Limb (tissue), 2 donors: Measurements from ENCODE around the gene ADRA2A.
A peak's percentile ranks its signal among the peaks of the same experiment; 100 is the strongest.

ENCODE experiments used
- DNase-seq, 2 donors: peaks; one replicate each; pipeline ENCODE4 v3.0.0-alpha.2; 2016; ENCODE audit errors: extremely low spot score in 2 of 2

ADRA2A gene

DNA sequence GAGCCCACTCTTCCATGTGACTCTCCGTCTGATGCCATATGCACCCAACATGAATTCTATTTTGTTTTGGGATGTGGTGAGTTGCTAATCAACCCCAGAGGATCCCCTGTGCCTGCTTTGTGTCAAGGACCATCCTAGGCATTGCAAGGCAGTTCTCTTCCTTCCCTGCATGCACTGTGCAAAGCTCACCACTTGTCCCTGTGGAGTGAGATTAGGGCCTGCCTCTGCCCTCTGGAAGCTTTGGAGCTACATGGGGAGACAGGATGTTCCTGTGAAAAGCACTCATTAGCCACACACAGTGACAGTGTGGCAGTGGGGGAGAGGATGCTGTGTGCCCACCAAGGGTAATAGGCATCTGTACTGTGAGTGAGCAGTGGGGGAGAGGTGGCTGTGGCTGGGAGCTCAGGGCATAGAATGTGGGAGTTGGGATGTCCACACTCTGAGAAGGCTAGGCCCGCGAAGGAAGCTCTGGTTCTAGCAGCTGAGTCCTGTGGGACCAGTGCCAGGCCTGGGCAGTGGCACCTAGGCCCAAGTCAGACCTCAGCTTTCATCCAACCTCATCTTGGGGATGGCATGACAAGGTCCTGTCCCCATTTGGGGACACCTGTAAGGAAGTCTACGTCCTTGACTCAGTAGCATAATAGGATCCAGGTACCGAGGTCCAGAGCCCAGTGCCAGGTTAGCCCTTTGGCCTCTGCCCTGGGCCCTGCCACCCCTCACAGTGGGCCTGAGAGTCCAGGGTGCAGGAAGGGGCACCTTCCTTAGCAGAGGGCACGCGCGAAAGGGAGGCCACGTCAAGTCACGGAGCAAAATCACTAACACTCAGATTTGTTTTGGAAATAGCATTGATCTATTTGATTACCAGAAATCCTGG lies 6.6 kb downstream of the ADRA2A start:
- DNase-seq = peak in 1 of 2 donors; percentile 14

DNA sequence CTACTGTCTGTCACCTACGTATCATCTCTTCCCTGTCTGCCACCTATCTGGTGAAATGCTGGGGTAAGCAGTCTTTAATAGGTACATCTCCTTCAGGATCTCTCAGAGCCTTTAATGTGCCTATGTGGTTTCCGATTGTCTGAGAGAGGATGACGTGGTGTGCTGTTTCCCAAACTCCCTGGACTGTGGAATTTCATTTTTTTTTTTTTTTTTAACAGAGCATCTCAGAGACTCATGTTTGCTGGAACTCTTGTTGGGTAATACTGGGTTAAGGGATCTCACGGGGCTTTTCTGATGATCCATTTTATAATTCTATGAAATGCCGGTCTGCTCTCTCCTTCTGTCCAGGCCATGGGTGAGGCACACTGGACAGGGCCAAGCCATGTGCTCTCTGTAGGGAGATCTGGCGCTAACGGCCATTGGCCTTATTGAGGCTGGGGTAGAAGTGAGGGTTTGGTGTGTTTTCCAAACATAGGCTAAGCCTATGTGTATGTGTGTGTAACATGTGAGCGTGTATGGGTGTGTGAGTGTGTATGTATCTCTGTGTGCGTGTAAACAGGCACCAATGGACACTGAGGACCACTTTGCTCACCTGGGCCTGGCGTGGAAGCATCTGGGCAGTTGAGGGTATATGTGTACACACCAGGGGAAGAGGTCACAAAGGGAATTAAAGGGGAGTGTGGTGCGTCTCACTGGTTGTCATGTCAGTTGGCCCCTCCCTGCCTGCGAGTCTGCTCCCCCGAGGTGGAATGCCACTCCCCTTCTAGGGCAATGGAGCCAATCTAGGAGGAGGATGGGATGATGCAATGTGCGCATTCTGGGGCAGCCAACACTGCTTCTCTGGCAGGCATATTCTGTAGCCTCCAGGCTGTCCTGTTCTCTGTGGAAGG lies 7.8 kb downstream of the ADRA2A start:
- peak in 1 of 2 donors; percentile 22 for DNase-seq

DNA sequence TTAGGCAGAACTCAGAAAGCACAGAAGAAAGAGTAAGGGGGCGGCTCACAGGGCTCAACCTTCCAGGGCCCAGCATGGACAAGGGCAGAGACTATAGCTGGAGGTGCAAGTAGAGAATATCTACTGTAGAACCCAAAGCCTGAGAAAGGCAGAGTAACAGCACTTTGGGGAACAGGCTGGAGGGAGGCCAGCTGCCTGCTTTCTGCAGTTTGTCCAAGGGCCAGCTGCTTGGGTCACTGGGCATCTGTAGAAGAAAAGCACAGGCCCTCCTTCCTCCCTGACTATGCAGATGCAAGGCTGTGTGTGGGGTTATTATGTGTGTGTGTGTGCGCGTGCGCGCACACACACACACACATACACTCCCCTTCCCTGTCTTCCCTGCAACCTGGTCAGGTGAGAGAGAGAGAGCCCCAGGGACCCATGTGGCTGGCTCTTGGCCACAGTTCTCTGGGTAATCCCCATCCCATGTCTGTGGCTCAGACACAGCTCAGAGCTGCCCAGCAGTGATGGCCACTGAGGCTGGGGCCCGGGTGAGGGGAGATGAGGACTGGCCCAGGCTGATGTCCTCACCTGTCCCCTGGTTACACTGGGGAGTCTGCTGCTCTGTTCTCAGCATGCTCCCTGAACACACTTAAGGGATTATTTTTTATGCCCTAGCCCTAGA lies 9.0 kb downstream of the ADRA2A start:
- peak in 1 of 2 donors; percentile 24 for DNase-seq

DNA sequence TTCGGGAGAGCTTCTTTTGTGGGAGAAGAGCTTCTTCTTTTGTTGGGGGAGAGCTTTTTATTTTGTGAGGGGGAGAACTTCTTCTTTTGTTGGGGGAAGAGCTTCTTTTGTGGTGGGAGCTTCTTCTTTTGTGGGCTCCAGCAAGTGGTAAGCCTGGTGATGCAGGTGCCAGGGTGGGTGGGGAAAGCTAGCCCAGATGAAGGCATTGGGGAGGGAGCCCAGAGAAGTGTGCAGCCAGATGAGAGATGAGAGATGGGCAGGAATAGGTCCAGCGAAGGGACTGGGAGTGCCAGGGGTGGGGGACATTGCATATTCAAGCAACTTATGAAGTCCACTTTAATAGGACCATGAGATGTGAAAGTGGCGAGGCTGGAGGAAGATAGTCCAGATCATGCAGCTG lies 9.7 kb downstream of the ADRA2A start:
- no peak for DNase-seq

DNA sequence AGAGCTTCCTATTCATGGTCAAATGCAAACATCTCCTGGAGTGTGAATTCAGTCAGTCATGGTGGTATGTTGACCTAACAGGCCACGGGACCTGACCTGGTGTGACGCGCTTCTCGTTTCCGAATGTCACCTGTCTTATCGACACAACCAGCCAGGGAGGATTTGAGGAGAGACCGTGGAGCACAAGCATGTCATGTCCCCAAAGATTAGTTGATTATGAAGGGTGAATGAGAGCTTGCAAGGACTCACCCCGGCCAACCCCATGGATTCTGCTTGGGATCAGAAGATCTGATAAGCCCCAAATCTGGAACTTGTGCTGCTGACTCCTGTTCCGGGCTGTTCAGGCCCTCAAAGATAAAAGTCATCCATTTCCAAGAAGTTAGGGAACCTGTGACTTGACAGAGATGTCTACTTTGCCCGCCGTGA lies 10.5 kb downstream of the ADRA2A start:
- no peak for DNase-seq

DNA sequence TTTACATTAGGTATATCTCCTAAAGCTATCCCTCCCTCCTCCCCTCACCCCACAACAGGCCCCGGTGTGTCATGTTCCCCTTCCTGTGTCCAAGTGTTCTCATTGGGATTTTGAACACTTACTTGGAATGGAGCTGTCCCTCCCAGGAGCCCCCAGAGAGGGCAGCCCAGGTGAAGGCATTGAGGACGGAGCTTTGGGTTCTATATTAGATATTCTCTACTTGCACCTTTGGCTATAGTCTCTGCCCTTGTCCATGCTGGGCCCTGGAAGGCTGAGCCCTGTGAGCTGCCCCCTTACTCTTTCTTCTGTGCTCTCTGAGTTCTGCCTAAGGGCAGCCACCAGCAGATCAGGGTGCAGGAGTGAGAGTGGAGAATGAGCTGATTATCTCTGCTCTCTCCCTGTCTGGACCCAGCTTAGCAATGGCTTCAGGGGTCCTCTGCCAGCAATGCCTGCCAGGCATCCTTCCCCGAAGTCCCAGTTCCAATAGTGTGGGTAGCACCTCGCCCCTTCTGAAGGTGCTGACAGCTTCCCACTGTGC lies 11.2 kb downstream of the ADRA2A start:
- peak in 1 of 2 donors; percentile 14 for DNase-seq

DNA sequence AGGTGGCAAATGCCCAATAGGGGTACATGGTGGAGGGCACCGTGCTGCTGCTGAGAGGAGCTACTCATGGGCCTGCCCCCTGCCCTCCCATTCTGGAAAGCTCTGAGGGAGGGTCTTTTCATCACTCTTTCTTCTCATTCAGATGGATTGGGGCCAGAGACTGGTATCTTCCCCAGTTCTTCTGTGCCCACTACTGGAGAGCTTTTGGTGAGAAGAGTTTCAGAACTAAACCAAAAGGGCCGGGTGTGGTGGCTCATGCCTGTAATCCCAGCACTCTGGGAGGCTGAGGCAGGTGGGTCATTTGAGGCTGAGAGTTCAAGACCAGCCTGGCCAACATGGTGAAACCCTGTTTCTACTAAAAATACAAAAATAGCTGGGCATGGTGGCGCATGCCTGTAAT lies 12.5 kb downstream of the ADRA2A start:
- DNase-seq = peak in 1 of 2 donors; percentile 1

DNA sequence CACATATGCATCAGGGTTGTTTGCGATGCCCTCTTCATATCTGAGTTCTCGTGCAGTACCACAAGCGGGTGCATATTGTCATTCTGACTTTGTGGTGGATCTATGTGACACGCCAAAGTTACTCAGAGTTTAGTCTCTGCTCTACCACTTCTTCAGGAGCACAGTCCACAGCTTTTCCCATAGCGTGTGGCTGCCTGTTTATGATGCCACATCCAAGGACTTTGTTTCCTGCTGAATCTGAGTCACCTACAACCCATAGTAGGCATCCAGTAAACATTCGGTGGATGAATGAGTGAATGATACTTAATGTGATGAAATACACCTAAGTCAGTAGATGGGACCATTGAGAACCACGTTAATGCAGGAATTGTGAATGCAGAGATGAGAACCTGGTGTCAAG lies 15.0 kb downstream of the ADRA2A start:
- no peak for DNase-seq

DNA sequence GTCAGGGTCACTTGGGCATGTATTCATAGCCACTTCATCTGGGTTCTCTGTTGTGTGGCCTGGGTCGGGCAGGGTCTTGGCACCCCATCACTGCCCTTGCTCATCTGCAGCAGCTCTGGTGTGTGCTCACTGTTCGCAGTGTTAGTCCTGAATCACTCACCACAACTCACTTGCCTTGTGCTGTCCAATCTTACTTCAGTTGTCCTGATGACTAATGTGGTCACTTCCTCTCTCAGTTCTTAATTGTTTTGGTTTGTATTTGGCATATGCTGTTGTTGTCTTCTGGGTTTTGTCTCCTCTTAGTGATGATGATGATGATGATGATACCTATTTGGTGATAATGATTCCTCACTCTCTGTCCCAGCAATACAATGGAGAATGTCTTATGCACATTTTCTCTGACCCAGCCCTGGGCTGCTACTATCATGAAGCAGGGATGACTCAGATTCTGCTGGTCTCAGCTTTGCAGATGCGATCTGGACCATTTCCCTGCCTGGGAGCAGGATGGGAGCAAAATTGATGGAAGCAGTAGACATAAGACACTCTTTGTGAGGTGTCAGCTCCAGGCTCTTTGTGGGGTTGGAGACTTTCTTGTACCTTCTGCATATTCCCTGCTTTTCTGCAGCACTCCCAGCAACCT lies 17.0 kb downstream of the ADRA2A start:
- no peak for DNase-seq

DNA sequence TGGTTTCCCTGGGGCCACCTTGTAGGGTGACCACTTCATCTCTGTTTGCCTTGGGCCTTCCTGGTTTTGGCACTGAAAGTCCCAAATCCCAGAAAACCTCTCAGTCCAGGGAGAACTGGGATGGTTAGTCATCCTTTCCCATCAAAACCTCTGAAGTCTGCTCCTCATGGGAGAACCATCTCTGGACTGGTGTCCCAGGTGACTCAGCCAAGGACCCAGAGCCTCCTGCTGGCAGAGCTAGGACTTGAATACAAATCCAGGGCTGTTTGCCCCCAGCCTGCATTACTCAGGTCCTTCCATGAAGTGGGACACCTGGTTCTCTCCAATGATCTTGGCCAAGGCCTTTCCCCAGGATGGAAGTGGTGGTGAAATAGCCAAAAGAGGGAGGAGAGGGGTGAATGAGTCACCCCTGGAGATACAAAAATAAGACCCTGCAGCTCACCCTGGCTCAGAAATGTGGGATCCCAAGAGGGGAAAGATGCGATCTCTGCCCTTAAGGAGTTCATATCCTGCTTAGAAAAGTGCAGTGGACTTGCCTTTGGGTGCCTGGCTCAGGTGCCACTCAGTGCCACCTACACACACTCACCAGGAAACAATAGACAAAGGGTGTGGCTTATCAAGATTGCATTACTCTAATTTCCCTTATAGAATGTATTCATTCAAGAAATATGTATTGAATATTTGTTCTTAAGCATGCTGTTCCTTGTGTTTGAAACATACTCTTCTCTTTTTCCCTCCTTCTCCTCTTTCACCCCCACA lies 22.0 kb downstream of the ADRA2A start:
- no peak for DNase-seq

DNA sequence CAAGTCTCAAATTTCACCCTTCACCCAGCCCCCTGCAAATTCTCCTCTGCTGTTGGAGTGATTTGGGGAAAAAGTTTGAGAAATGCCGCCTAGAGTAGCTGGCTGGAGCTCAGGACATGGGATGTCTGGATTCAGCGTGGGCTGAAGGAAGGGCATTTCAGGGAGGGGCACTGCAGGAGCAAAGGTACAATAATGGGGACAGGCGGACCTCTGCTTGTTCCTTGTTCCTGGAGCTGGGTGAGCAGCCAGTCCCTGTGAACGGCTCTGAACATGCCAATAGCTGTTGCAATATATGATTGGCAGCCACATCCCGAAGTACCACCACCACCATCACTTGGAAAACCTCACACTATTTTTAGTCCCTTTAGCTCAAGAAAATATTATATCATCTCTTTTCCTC lies 23.4 kb downstream of the ADRA2A start:
- no peak for DNase-seq

DNA sequence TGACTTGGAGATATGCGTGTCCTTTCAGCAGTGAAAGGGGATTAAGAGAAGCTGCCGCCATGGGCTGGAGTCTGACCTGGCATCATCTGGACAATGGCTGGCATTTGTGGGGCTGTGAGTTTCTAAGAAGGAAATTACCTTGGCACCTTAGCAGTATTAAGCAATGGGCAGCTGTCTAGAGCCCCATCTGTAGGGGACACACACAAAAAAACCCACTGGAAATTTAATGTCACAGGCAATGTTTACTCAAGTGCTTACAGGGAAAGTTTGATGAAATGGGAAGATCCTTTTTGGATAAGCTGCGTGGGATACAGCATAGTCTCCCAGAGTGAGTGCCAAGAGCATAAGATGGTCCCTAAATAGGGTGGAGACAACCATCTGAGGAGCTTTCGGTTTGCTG lies 25.0 kb downstream of the ADRA2A start:
- DNase-seq = no peak

DNA sequence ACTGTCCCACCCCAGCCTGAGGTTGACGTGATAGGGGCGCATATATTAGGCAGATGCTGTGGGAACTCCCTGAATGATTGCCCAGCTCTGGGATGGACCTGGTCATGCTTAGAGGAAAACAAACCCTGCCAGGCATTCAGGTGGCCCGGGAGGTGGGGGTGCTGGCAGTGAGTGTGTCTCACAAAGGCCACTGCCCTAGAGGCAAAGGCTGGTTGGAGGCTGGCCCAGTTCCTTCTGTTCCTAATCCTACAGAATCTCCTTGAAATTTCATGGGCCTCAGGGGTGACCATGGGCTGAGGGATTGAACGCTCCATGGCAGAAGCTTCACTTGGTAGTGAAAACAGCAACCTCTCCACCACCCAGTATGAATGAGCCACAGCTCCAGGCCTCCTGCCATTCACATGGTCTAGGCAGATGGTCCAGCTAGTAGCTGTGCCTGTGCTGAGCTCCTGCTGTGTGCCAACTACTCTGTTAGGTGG lies 25.6 kb downstream of the ADRA2A start:
- DNase-seq = no peak

DNA sequence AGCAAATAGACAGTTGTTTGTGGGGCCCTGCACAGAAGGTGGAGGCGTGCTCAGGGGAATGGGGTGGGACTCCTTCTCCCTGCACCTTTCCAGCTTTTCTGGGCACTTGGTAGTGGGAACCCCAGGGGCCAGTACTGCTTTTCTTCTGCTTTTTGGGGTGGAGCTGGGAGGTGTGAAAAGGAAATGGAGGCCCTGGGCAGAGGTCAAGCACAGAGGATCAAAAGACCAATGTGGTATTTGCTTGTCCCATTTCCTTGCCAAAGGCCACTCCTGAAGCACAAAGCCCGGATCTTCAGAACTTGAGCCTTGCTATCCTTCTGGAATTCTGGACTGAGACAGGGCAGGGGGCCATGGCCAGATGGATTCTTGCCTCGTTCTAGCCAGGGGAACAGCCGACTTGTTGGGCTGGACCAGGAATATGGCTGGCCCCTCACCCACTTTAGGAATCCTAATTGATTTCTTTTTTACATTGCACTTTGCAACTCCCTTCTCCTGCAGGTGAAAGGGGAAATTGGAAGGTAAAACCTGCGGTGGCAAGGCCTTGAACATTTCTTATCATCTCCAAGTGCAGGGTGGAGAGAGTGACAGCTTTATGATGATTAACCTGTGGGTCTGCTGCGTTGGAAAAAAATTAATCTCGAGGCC lies 26.5 kb downstream of the ADRA2A start:
- no peak for DNase-seq

DNA sequence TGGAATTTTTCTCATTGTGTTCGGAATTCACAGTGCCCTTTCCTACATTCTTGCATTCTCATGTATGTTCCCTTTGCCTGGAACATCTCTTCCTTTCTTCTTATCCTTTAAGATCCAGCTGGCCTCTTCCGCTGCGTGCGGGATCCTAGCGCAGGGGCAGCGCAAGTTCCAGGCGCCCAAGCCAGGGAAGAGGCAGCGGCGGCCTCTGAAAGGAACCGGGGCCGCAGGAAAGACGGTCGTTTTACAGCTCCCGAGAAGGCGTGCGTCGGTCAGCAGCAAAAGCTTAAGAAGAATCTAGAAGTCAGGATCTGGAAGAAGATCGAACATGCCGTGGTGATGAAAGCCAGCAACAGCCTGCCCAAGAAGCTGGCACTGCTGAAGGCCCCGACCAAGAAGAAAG lies 28.0 kb downstream of the ADRA2A start:
- DNase-seq = no peak

DNA sequence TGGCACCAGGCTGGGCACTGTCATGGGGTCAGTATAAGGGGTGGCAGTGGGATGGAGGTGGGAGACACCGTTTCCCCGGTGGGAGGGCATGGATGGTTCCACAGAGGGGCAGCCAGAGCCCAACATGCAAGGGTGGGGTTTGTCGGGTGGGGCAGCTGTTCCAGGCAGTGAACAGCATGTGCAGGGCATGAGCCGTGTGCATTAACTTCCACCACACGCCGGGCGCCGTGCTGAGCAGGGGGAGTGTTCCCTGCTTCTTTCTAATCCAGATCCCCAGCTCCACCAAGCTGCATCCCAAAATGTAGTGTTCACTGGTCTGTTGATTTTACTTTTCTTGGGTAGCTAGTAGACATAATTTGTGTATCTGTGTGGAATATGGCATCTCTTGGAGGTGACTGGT lies 29.3 kb downstream of the ADRA2A start:
- no peak for DNase-seq

DNA sequence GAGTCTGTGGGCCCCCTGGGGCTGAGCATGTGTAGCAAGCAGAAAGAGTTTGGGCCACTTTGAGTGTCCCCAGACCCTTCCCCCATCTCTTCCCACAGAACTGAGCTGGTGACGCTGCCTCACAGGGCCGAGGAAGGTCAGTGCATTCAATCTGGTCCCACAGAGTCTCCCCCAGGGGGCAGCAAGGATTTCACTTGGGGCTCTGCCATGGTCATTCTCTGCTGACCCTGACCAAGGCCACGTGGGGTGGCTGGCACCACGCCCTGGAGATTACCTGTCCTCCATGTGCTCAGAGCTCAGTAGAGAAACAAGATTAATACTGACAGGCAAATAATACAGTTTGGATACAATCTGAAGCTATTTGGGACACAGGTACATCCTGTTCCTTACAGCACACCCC lies 30.2 kb downstream of the ADRA2A start:
- DNase-seq = no peak

DNA sequence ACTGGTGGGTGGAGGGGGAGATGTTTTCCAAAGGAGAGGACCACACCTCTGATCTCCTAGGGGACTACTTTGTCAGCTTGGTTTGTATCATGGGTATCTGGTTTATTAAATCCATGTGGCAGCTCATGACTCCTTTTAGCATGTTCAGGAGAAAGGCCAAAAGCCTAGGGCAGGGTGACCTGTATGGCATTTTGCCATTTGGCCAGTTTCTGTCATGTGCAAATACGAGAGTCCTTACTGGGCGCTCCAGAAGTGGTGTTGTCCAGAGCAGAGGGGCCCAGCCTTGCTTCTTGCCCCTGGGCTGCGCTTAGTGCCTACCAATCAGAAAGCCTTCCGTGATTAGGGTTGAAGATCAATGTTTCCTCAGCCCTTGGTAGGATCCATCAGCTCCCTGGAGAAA lies 31.0 kb downstream of the ADRA2A start:
- DNase-seq = no peak

DNA sequence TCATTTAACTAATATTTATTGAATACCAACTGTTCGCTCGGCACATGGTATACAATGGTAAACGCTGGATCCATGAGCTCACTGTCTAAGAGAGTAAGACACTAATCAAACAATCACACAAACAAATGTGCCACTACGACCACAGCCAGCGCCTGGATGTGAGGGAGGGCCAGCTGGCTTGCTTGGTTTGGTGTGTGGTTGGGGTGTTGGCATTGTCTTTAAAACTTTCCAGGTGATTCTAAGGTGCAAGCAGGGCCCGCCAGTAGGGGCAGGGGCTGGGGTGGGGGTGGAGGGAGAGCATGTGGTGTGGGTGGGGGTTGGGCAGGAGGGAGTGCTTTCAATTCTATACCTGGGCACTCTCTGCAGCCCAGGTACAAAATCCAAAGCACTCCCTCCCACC lies 31.6 kb downstream of the ADRA2A start:
- DNase-seq = no peak
